T-helper 1 cell treated with Interleukin-12 subunit alpha and Interleukin-12 subunit beta and Interleukin-4 antibody, amounts not matched to agents 30 μg/mL and 1 μg/mL, for 36 hours (primary cell): ENCODE data around the gene GJA5.

Experiments
- H3K27ac Mint-ChIP-seq: one replicate; pipeline ENCODE4 v1.8.0; 2021; ENCODE audit warnings: mild to moderate bottlenecking, mixed read lengths
- H3K27me3 Mint-ChIP-seq: one replicate; pipeline ENCODE4 v1.8.0; 2021; ENCODE audit warnings: low read depth, mixed read lengths
- H3K36me3 Mint-ChIP-seq: one replicate; pipeline ENCODE4 v1.8.0; 2021; ENCODE audit warnings: low read depth, mixed read lengths
- H3K4me1 Mint-ChIP-seq: one replicate; pipeline ENCODE4 v1.8.0; 2021; ENCODE audit warnings: low read depth, mixed read lengths
- H3K4me3 Mint-ChIP-seq: one replicate; pipeline ENCODE4 v1.8.0; 2021; ENCODE audit warnings: mild to moderate bottlenecking, moderate library complexity, mixed read lengths
- H3K9me3 Mint-ChIP-seq: one replicate; pipeline ENCODE4 v1.8.0; 2021; ENCODE audit warnings: mixed read lengths

GJA5 gene

GRCh38 chr1:147760481-147761260, at the start of gene GJA5:
TSS of gene GJA5 (minus strand) at chr1:147760602. CDS start at chr1:147759238, 1,364 bp downstream.
- no peaks in the 10 kb centered on the region for H3K9me3 Mint-ChIP-seq
- peaks cover 10% of the 10 kb centered on the region for H3K4me1 Mint-ChIP-seq
- no peak within 1 kb of the TSS for H3K27ac Mint-ChIP-seq
- no peaks in the 10 kb centered on the region for H3K27me3 Mint-ChIP-seq
- H3K4me3 Mint-ChIP-seq: no peak within 1 kb of the TSS
- H3K36me3 Mint-ChIP-seq: no peaks in the 10 kb centered on the region

DNA sequence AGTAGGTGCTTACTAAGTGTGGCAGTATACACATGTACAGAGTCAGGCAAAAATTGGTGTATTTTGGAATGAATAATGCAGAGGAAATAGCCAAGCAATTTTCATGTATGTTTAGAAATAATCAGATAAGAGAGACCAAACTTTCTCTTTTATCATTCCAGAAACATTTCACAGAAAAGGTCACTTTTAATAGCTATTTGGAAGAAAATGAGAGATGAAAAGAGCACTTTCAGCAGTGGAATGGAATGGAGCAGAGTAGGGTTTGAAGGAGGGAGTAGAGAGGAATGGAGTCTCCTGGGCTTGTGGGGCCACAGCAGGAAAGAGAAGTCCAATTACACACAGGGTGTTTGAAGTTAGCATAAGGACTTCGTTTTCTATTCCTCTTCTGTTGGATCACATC, 48.8 kb upstream of the GJA5 start:
- Mint-ChIP-seq H3K4me3 (no peak overlapping the region), H3K9me3 (no peaks in the 10 kb centered on the region), H3K36me3 (no peaks in the 10 kb centered on the region), H3K4me1 (no peaks in the 10 kb centered on the region), H3K27ac (no peak overlapping the region), H3K27me3 (peaks cover 3% of the 10 kb centered on the region)

DNA sequence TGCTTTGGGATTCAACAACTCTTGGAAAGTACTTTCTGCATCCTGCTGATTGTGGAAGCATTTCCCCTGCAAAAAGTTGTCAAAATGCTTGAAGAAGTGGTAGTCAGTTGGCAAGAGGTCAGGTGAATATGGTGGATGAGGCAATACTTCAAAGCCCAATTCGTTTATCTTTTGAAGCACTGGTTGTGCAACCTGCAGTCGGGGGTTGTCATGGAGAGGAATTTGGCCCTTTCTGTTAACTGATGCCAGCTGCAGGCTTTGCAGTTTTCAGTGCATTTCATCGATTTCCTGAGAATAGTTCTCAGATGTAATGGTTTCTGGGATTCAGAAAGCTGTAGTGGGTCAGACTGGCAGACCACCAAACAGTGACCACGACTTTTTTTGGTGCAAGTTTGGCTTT, 47.6 kb upstream of the GJA5 start:
- peaks cover 3% of the 10 kb centered on the region for H3K27me3 Mint-ChIP-seq
- H3K36me3 Mint-ChIP-seq: no peaks in the 10 kb centered on the region
- no peak overlapping the region for H3K27ac Mint-ChIP-seq
- no peaks in the 10 kb centered on the region for H3K4me1 Mint-ChIP-seq
- H3K4me3 Mint-ChIP-seq: no peak overlapping the region
- no peaks in the 10 kb centered on the region for H3K9me3 Mint-ChIP-seq

DNA sequence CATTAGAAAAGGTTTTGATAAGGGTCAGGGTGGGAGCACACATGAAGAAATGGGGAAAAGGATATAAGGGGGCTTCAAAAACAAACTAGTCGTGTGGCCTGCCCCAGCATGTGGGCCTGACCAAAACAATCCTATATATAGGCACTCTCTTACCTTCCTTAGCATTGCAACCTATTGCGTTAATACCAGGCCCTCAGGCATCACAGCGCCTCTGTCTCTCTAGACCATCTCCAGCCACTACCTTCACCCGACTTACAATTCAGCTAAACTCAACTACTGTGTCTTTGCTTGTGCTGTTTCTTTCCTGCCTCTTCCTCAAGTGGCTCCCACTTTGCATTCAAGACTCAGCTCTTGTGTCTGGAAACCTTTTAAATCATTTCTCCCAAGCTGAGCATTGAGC, 47.0 kb upstream of the GJA5 start:
- no peaks in the 10 kb centered on the region for H3K4me1 Mint-ChIP-seq
- no peaks in the 10 kb centered on the region for H3K36me3 Mint-ChIP-seq
- no peaks in the 10 kb centered on the region for H3K9me3 Mint-ChIP-seq
- no peak overlapping the region for H3K4me3 Mint-ChIP-seq
- peaks cover 3% of the 10 kb centered on the region for H3K27me3 Mint-ChIP-seq
- H3K27ac Mint-ChIP-seq: no peak overlapping the region

DNA sequence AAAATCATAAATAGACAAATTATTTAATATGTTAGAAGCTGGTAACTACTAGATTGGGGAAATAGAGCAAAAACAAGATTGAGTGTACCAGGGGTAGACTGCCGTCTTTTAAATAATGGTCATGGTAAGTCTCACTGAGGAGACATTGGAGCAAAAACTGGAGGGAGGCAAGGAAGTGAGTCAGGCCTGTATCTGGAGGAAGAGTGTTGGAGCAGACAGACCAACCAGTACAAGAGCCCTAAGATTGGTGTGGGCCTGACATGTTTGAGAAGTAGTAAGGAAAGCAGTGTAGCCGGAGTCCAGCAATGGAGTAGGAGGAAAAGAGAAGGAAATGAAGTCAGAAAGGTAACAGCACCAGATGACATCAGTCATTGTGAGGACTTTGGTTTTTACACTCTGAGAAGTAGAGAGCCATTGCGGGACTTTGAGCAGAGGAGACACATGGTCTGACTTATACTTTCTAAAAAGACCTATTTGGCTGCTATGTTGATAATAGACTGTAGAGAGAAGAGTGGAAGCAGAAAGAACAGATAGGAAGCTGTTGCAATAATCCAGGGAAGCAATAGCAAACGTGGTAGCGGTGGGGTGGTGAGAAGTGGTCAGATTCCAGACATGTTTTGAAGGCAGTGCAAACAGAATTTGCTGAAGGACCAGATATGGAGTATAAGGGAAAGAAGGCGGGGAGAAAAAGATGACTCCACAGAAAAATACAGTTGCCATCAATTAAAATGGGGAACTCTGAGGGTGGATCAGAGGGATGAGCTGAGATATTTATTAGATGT, 44.7 kb upstream of the GJA5 start:
- Mint-ChIP-seq H3K9me3 (no peaks in the 10 kb centered on the region), H3K27me3 (peaks cover 6% of the 10 kb centered on the region), H3K4me1 (no peaks in the 10 kb centered on the region), H3K4me3 (no peak overlapping the region), H3K27ac (no peak overlapping the region), H3K36me3 (no peaks in the 10 kb centered on the region)

GRCh38 chr1:147800804-147801203, 40.4 kb upstream of the GJA5 start:
- Mint-ChIP-seq H3K36me3 (no peaks in the 10 kb centered on the region), H3K4me1 (no peaks in the 10 kb centered on the region), H3K9me3 (no peaks in the 10 kb centered on the region), H3K27me3 (peaks cover 6% of the 10 kb centered on the region), H3K4me3 (no peak overlapping the region), H3K27ac (no peak overlapping the region)

GRCh38 chr1:147798731-147799130, 38.3 kb upstream of the GJA5 start:
- H3K4me1 Mint-ChIP-seq: no peaks in the 10 kb centered on the region

DNA sequence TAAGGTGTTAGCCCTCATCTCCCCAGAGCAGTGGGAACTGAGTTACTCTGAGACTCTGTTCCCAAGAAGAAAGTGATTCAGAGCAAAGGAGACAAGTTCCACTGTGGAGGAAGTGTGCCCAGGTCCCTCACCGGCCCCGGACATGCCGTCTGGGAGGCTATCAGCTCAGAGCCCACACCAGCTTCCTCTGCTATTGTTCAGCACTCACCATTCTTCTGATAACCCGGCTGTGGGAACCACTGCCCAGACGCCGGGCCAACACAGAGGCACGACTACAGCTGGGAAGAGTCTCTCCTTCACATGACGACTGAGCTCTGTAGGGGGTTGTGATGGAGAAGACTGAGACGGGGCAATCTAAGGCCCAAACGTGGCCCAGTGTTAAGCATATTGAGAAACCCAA, 34.2 kb upstream of the GJA5 start:
- no peaks in the 10 kb centered on the region for H3K9me3 Mint-ChIP-seq
- no peak overlapping the region for H3K4me3 Mint-ChIP-seq
- H3K27ac Mint-ChIP-seq: no peak overlapping the region
- no peaks in the 10 kb centered on the region for H3K36me3 Mint-ChIP-seq
- H3K27me3 Mint-ChIP-seq: peaks cover 26% of the 10 kb centered on the region
- H3K4me1 Mint-ChIP-seq: no peaks in the 10 kb centered on the region

More at GRCh38 chr1:147798731-147799130, 38.3 kb upstream of the GJA5 start:
- Mint-ChIP-seq H3K36me3 (no peaks in the 10 kb centered on the region), H3K27me3 (peaks cover 16% of the 10 kb centered on the region), H3K4me3 (no peak overlapping the region), H3K9me3 (no peaks in the 10 kb centered on the region), H3K27ac (no peak overlapping the region)

GRCh38 chr1:147791876-147792275, 31.5 kb upstream of the GJA5 start:
- no peaks in the 10 kb centered on the region for H3K9me3 Mint-ChIP-seq
- peaks cover 31% of the 10 kb centered on the region for H3K27me3 Mint-ChIP-seq
- no peaks in the 10 kb centered on the region for H3K4me1 Mint-ChIP-seq
- H3K4me3 Mint-ChIP-seq: no peak overlapping the region
- H3K27ac Mint-ChIP-seq: no peak overlapping the region
- H3K36me3 Mint-ChIP-seq: no peaks in the 10 kb centered on the region

DNA sequence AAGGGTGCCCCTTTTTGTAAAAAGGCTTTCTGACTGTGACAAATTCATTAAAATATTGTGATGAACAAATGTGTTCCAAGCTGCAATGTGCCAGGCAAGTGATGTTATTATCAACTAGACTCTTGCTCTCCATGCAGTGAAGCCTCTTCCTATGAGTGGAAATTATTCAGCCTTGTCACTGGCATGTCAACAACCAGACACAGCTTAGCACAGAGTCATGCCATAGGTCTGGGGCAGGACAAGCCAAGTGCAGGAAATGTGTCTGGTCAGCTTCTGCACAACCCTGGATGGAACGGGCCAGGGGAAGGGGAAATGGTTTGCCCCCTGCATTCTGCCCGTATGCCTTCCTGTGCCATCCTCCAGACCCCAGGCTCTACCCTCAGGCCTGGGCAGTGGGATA, 27.4 kb upstream of the GJA5 start:
- no peak overlapping the region for H3K27ac Mint-ChIP-seq
- H3K4me1 Mint-ChIP-seq: no peaks in the 10 kb centered on the region
- no peaks in the 10 kb centered on the region for H3K36me3 Mint-ChIP-seq
- H3K27me3 Mint-ChIP-seq: peaks cover 11% of the 10 kb centered on the region
- no peaks in the 10 kb centered on the region for H3K9me3 Mint-ChIP-seq
- H3K4me3 Mint-ChIP-seq: no peak overlapping the region

DNA sequence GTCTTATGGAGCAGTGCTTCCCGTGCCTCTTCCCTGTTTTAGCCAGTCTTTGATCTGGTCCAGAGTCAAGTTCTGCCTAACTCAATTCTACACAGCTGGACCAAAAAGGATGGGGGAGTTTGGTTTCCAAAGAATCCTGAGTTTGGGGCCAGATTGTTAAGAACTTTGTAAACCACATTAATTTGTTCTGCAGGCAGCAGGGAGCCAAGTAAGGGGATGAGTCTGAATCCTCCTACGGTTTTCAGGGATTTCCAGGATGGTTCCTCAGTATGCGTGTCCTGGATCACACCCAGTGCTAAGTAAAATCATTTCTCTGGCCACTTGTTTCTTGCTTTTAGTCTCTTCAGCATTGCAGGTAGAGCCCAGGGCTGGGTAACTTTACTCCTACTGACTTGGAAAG, 26.1 kb upstream of the GJA5 start:
- Mint-ChIP-seq H3K9me3 (no peaks in the 10 kb centered on the region), H3K36me3 (no peaks in the 10 kb centered on the region), H3K4me1 (no peaks in the 10 kb centered on the region), H3K4me3 (no peak overlapping the region), H3K27me3 (peaks cover 8% of the 10 kb centered on the region), H3K27ac (no peak overlapping the region)

GRCh38 chr1:147785794-147786506, 25.5 kb upstream of the GJA5 start:
- no peak overlapping the region for H3K4me3 Mint-ChIP-seq
- no peaks in the 10 kb centered on the region for H3K4me1 Mint-ChIP-seq
- no peaks in the 10 kb centered on the region for H3K36me3 Mint-ChIP-seq
- H3K27ac Mint-ChIP-seq: no peak overlapping the region
- no peaks in the 10 kb centered on the region for H3K9me3 Mint-ChIP-seq
- peaks cover 14% of the 10 kb centered on the region for H3K27me3 Mint-ChIP-seq

DNA sequence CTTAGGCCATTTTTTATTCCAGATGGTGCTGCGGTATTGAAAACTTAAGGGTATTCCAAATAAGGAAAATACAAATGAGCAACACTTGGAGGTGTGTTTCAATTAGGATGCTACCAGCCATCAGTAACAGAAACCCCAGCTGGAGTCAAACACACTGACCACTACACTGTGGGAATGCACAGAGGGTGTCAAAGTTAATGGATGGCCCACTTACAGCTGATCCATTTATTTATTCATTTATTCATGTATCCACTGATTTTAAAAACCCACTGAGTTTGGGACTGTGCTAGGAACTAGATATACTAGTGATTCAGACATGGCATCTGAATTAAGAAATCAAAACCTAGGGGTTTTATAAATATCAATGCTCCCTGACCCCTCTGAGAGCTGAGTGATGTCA, 24.5 kb upstream of the GJA5 start:
- H3K4me3 Mint-ChIP-seq: no peak overlapping the region
- H3K4me1 Mint-ChIP-seq: no peaks in the 10 kb centered on the region
- no peaks in the 10 kb centered on the region for H3K36me3 Mint-ChIP-seq
- no peak overlapping the region for H3K27ac Mint-ChIP-seq
- H3K27me3 Mint-ChIP-seq: peaks cover 18% of the 10 kb centered on the region
- H3K9me3 Mint-ChIP-seq: no peaks in the 10 kb centered on the region

GRCh38 chr1:147781056-147781471, 20.7 kb upstream of the GJA5 start:
- no peaks in the 10 kb centered on the region for H3K36me3 Mint-ChIP-seq
- no peaks in the 10 kb centered on the region for H3K9me3 Mint-ChIP-seq
- H3K27me3 Mint-ChIP-seq: peaks cover 17% of the 10 kb centered on the region
- H3K4me3 Mint-ChIP-seq: no peak overlapping the region
- H3K4me1 Mint-ChIP-seq: no peaks in the 10 kb centered on the region
- no peak overlapping the region for H3K27ac Mint-ChIP-seq

GRCh38 chr1:147777694-147778093, 17.3 kb upstream of the GJA5 start:
- Mint-ChIP-seq H3K4me3 (no peak overlapping the region), H3K27ac (no peak overlapping the region), H3K4me1 (peaks cover 2% of the 10 kb centered on the region), H3K27me3 (peaks cover 25% of the 10 kb centered on the region), H3K9me3 (no peaks in the 10 kb centered on the region), H3K36me3 (no peaks in the 10 kb centered on the region)
